Mucosa of rectum (tissue), 2 donors: ENCODE measurements around the gene CLMN.

Experiments used
- H3K27ac ChIP-seq, 2 donors: one replicate each; pipeline ENCODE4 v1.7.0; 2013; ENCODE audit warnings: inconsistent platforms in 2 of 2, low read depth in 2 of 2, low read length in 2 of 2
- H3K27me3 ChIP-seq, 2 donors: one replicate each; pipeline ENCODE4 v1.7.0; 2013; ENCODE audit warnings: low read length in 2 of 2; ENCODE audit not compliant: control insufficient read depth in 2 of 2, insufficient read depth in 2 of 2
- H3K36me3 ChIP-seq, 2 donors: one replicate each; pipeline ENCODE4 v1.7.0; 2013; ENCODE audit warnings: low read length in 2 of 2; ENCODE audit not compliant: control insufficient read depth in 2 of 2, insufficient read depth in 2 of 2
- H3K4me1 ChIP-seq, 2 donors: one replicate each; pipeline ENCODE4 v1.7.0; 2013; ENCODE audit warnings: low read length in 2 of 2, mild to moderate bottlenecking in 1 of 2; ENCODE audit not compliant: control insufficient read depth in 2 of 2, insufficient read depth in 2 of 2
- H3K4me3 ChIP-seq, 2 donors: one replicate each; pipeline ENCODE4 v1.7.0; 2013; ENCODE audit warnings: low read length in 2 of 2
- H3K9ac ChIP-seq, 2 donors: one replicate each; pipeline ENCODE4 v1.7.0; 2013; ENCODE audit warnings: low read length in 2 of 2, low read depth in 1 of 2, mild to moderate bottlenecking in 1 of 2
- H3K9me3 ChIP-seq, 2 donors: one replicate each; pipeline ENCODE4 v1.7.0; 2013; ENCODE audit warnings: low read length in 2 of 2; ENCODE audit not compliant: control insufficient read depth in 2 of 2
- donor health status: healthy.
- donor health status: Normal muscosa, but diverticular disease.

CLMN gene

GRCh38 chr14:95281560-95282176, 38.0 kb downstream of the CLMN start:
- Histone ChIP-seq H3K27ac (no peak overlapping the region), H3K4me3 (no peak overlapping the region), H3K4me1 (no peaks in the 10 kb centered on the region), H3K9ac (no peak overlapping the region), H3K27me3 (no peaks in the 10 kb centered on the region), H3K9me3 (no peaks in the 10 kb centered on the region), H3K36me3 (no peaks in the 10 kb centered on the region)

- no peaks in the 10 kb centered on the region for H3K36me3 ChIP-seq
- H3K9me3 ChIP-seq, result no peaks in the 10 kb centered on the region
- H3K4me1 ChIP-seq, result peaks cover 20 to 38% of the 10 kb centered on the region in 2 donors
- peak overlapping the region in 1 of 2 donors; percentile 31 for H3K4me3 ChIP-seq
- no peak overlapping the region for H3K9ac ChIP-seq
- peak overlapping the region; percentile 89 to 90 for H3K27ac ChIP-seq
- no peaks in the 10 kb centered on the region for H3K27me3 ChIP-seq
Measured at GRCh38 chr14:95275494-95275893, 44.2 kb downstream of the CLMN start.

GRCh38 chr14:95274874-95275273, 44.8 kb downstream of the CLMN start:
- Histone ChIP-seq H3K36me3 (no peaks in the 10 kb centered on the region), H3K9me3 (no peaks in the 10 kb centered on the region), H3K27me3 (no peaks in the 10 kb centered on the region), H3K4me1 (peaks cover 20 to 38% of the 10 kb centered on the region in 2 donors), H3K9ac (no peak overlapping the region), H3K4me3 (peak overlapping the region in 1 of 2 donors; percentile 31), H3K27ac (peak overlapping the region; percentile 89 to 90)

- Histone ChIP-seq H3K4me3 (peak overlapping the region; percentile 5 to 27), H3K27ac (peak overlapping the region; percentile 89 to 90), H3K36me3 (no peaks in the 10 kb centered on the region), H3K27me3 (no peaks in the 10 kb centered on the region), H3K9me3 (no peaks in the 10 kb centered on the region), H3K4me1 (peaks cover 20 to 38% of the 10 kb centered on the region in 2 donors), H3K9ac (peak overlapping the region in 1 of 2 donors; percentile 50)
Measured at GRCh38 chr14:95274279-95274678, 45.4 kb downstream of the CLMN start.

- H3K36me3 ChIP-seq, result no peaks in the 10 kb centered on the region
- no peaks in the 10 kb centered on the region for H3K9me3 ChIP-seq
- H3K4me3 ChIP-seq, result peak overlapping the region; percentile 5 to 27
- H3K4me1 ChIP-seq, result peaks cover 20 to 38% of the 10 kb centered on the region in 2 donors
- peak overlapping the region; percentile 50 for H3K9ac ChIP-seq
- peak overlapping the region; percentile 89 to 90 for H3K27ac ChIP-seq
- H3K27me3 ChIP-seq, result no peaks in the 10 kb centered on the region
Measured at GRCh38 chr14:95273001-95273978, 46.4 kb downstream of the CLMN start.

GRCh38 chr14:95272057-95272456, 47.7 kb downstream of the CLMN start:
- no peak overlapping the region for H3K4me3 ChIP-seq
- H3K27ac ChIP-seq, result peak overlapping the region; percentile 89 to 90
- H3K4me1 ChIP-seq, result peaks cover 20 to 38% of the 10 kb centered on the region in 2 donors
- no peaks in the 10 kb centered on the region for H3K27me3 ChIP-seq
- H3K36me3 ChIP-seq, result no peaks in the 10 kb centered on the region
- H3K9ac ChIP-seq, result no peak overlapping the region
- no peaks in the 10 kb centered on the region for H3K9me3 ChIP-seq

GRCh38 chr14:95270203-95270602, 49.5 kb downstream of the CLMN start:
- H3K27ac ChIP-seq, result no peak overlapping the region
- peaks cover 24 to 49% of the 10 kb centered on the region in 2 donors for H3K4me1 ChIP-seq
- H3K4me3 ChIP-seq, result no peak overlapping the region
- H3K27me3 ChIP-seq, result no peaks in the 10 kb centered on the region
- no peaks in the 10 kb centered on the region for H3K9me3 ChIP-seq
- no peaks in the 10 kb centered on the region for H3K36me3 ChIP-seq
- H3K9ac ChIP-seq, result no peak overlapping the region

GRCh38 chr14:95269493-95269892, 50.2 kb downstream of the CLMN start:
- Histone ChIP-seq H3K9ac (no peak overlapping the region), H3K36me3 (no peaks in the 10 kb centered on the region), H3K27ac (no peak overlapping the region), H3K27me3 (no peaks in the 10 kb centered on the region), H3K4me1 (peaks cover 28 to 51% of the 10 kb centered on the region in 2 donors), H3K9me3 (no peaks in the 10 kb centered on the region), H3K4me3 (no peak overlapping the region)

- peaks cover 29 to 46% of the 10 kb centered on the region in 2 donors for H3K4me1 ChIP-seq
- H3K9me3 ChIP-seq, result no peaks in the 10 kb centered on the region
- H3K9ac ChIP-seq, result no peak overlapping the region
- no peak overlapping the region for H3K4me3 ChIP-seq
- no peaks in the 10 kb centered on the region for H3K27me3 ChIP-seq
- H3K27ac ChIP-seq, result no peak overlapping the region
- no peaks in the 10 kb centered on the region for H3K36me3 ChIP-seq
Measured at GRCh38 chr14:95268350-95268749, 51.4 kb downstream of the CLMN start.

GRCh38 chr14:95267306-95267705, 52.4 kb downstream of the CLMN start:
- Histone ChIP-seq H3K36me3 (no peaks in the 10 kb centered on the region), H3K9ac (no peak overlapping the region), H3K9me3 (no peaks in the 10 kb centered on the region), H3K27me3 (no peaks in the 10 kb centered on the region), H3K27ac (peak overlapping the region in 1 of 2 donors; percentile 6), H3K4me3 (no peak overlapping the region), H3K4me1 (peaks cover 25 to 39% of the 10 kb centered on the region in 2 donors)
